ENCODE measurements around the gene LPO.

The LPO gene

DNA sequence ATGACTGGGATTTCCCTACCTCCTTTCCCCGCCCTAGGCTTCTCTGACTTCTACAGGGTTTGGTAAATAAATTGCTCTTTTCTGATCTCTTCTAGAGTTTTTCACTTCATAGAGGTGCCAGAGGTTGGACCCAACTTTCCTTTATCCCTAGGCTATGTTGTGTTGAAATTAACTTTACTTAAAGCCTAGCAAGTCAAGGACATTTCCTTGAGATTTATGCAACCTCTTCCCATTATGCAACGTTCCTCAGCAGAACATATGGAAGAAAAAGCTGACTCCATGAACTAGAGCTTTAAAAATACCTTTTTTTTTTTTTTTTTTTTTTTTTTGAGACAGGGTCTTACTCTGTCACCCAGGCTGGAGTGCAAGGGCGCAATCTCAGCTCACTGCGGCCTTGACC lies 26.9 kb downstream of the LPO start:
- peaks cover 4 to 7% of the 10 kb centered on the region in 2 donors for H3K27me3 ChIP-seq (ENCODE audit: control insufficient read depth in 1 of 2, insufficient read depth in 2 of 2, low read length in 2 of 2)
- no peaks in the 10 kb centered on the region for H3K9me3 ChIP-seq (ENCODE audit: low read length)
- H3K36me3 ChIP-seq (ENCODE audit: insufficient read depth, low read length), result no peaks in the 10 kb centered on the region
- H3K27ac ChIP-seq (ENCODE audit: low read depth, low read length), result no peak overlapping the region
- H3K9ac ChIP-seq (ENCODE audit: low read length), result no peak overlapping the region
- no peak overlapping the region for H3K4me3 ChIP-seq (ENCODE audit: low read depth in 1 of 2, low read length in 2 of 2)
- no peaks in the 10 kb centered on the region for H3K4me1 ChIP-seq (ENCODE audit: insufficient read depth, low read length)

DNA sequence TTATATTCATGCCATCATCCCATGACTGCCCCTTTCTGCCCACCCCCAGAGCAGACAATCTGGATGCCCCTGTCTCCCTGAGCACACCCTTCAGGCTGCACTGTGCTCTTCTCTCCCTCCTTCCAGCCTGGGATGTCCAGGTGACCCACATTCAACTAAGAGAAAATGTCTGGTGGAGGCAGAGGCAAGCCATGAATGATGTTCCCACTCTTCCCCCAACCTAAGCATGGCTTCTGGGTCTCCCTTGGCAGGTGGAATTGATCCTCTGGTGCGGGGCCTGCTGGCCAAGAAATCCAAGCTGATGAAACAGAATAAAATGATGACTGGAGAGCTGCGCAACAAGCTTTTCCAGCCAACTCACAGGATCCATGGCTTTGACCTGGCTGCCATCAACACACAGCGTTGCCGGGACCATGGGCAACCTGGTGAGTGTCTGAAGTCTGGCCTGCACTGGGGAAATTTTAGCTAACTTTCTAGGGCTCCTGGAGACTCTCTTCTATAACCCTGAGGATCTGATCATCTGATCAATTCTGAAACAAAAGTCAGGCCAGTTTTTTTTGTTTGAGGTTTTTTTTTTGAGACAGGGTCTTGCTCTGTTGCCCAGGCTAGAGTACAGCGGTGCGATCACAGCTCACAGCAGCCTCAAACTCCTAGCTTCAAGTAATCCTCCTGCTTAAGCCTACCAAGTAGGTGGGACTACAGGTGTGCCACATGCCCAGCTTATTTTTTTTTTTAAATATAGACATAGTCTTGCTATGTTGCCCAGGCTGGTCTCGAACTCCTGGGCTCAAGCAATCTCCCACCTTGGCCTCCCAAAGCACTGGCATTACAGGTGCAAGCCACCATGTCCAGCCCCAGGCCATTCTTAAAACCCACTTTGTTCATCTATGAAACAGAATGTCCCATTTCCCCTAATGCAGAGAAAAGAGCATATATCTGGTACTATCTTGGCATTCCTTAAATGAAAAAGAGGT lies 27.8 kb downstream of the LPO start:
- H3K9me3 ChIP-seq (ENCODE audit: low read length), result no peaks in the 10 kb centered on the region
- H3K27me3 ChIP-seq (ENCODE audit: control insufficient read depth in 1 of 2, insufficient read depth in 2 of 2, low read length in 2 of 2), result peaks cover 0 to 4% of the 10 kb centered on the region in 2 donors
- H3K4me1 ChIP-seq (ENCODE audit: insufficient read depth, low read length), result no peaks in the 10 kb centered on the region
- no peak overlapping the region for H3K9ac ChIP-seq (ENCODE audit: low read length)
- H3K36me3 ChIP-seq (ENCODE audit: insufficient read depth, low read length), result no peaks in the 10 kb centered on the region
- no peak overlapping the region for H3K4me3 ChIP-seq (ENCODE audit: low read depth in 1 of 2, low read length in 2 of 2)
- no peak overlapping the region for H3K27ac ChIP-seq (ENCODE audit: low read depth, low read length)

DNA sequence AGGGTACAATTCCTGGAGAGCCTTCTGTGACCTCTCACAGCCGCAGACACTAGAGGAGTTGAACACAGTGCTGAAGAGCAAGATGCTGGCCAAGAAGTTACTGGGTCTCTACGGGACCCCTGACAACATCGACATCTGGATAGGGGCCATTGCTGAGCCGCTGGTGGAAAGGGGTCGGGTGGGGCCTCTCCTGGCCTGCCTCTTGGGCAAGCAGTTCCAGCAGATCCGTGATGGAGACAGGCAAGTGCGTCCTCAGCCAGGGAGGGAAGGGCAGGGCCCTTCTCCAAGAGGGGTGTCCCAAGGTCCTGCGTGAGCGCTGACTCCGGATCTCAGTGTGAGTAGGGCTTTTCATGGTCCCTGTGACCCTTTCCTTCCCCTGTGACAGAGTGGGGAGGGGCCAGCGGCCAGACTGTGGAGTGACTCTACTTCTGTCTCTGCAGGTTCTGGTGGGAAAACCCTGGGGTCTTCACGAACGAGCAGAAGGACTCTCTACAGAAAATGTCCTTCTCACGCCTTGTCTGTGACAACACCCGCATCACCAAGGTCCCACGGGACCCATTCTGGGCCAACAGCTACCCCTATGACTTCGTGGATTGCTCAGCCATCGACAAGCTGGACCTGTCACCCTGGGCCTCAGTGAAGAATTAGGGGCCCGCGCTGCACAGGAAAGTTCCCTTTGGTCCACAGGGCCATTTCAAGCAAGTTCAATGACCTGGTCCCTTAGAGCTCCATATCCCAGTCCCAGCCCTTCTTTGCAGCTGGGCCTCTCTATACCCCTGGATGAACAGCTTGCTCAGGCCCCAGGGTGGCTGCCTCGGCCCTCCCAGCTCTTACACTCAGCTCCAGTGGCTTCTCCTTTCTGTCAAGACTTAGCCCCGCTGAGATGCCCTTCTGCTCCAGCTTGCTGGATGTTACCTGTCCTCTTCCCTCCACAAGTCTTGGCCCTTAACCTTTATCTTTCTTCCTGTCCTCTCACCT lies 29.3 kb downstream of the LPO start:
- Histone ChIP-seq H3K27ac (ENCODE audit: low read depth, low read length) (no peak overlapping the region), H3K9ac (ENCODE audit: low read length) (no peak overlapping the region), H3K9me3 (ENCODE audit: low read length) (no peaks in the 10 kb centered on the region), H3K4me1 (ENCODE audit: insufficient read depth, low read length) (no peaks in the 10 kb centered on the region), H3K27me3 (ENCODE audit: control insufficient read depth in 1 of 2, insufficient read depth in 2 of 2, low read length in 2 of 2) (peaks cover 0 to 4% of the 10 kb centered on the region in 2 donors), H3K36me3 (ENCODE audit: insufficient read depth, low read length) (no peaks in the 10 kb centered on the region), H3K4me3 (ENCODE audit: low read depth in 1 of 2, low read length in 2 of 2) (no peak overlapping the region)

DNA sequence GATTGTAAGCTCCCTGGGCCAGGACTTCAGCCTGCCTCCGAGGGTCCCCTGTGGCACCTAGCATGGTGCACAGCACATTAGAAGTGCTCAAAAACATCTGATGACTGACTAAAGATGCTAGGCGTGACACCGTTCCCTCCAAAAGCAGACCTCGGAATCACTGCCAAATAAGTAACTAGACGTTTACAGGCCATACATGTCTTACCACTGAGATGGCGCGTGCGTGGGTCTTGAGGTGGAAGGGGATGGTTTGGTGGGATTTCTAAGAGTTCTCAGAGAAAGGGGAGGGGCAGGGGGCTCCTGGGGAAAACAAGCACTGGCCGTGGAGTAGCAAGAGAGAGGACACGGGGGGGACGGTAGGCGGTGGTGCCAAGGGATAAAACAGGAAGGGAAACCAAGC lies 29.9 kb downstream of the LPO start:
- Histone ChIP-seq H3K4me1 (ENCODE audit: insufficient read depth, low read length) (no peaks in the 10 kb centered on the region), H3K4me3 (ENCODE audit: low read depth in 1 of 2, low read length in 2 of 2) (no peak overlapping the region), H3K9ac (ENCODE audit: low read length) (no peak overlapping the region), H3K27me3 (ENCODE audit: control insufficient read depth in 1 of 2, insufficient read depth in 2 of 2, low read length in 2 of 2) (peaks cover 0 to 4% of the 10 kb centered on the region in 2 donors), H3K27ac (ENCODE audit: low read depth, low read length) (no peak overlapping the region), H3K9me3 (ENCODE audit: low read length) (no peaks in the 10 kb centered on the region), H3K36me3 (ENCODE audit: insufficient read depth, low read length) (no peaks in the 10 kb centered on the region)

DNA sequence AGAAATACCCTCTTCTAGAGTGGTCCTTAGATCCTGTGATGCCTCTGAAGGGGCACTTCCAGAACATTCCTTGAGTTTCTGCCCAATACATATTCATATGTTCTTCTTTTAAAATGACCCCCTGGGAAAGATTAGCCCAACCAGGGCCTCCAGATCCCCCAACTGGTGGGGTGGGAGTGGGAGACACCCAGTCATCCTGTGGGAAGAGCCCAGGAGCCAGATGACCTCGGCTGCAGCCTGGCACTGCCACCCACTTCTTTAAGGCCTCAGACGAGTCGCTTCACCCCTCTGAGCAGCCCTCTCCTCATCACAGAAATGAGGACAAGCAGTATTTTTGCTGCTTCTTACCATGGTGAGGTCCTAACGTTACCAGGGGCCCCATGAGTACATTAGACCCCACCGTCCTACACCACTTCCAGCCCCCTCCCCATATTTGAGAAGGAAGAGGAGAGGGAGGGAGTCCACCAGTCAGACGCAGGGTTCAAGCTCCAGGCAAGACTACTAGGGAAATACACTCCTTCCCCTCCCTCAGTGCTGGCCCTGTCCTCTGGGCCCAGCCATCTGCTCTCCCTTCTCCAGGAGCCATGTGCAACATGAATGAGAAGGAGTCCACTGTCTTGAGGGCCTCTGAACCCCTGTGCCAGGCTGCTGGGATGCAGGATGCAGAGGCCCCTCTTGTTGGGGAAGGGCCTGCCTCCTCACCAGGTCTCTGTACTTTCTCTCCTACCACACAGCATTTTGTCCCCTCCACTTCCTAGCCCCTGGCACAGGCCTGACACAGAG lies 30.6 kb downstream of the LPO start:
- no peak overlapping the region for H3K27ac ChIP-seq (ENCODE audit: low read depth, low read length)
- no peaks in the 10 kb centered on the region for H3K36me3 ChIP-seq (ENCODE audit: insufficient read depth, low read length)
- no peak overlapping the region for H3K9ac ChIP-seq (ENCODE audit: low read length)
- no peaks in the 10 kb centered on the region for H3K9me3 ChIP-seq (ENCODE audit: low read length)
- H3K4me1 ChIP-seq (ENCODE audit: insufficient read depth, low read length), result no peaks in the 10 kb centered on the region
- no peak overlapping the region for H3K4me3 ChIP-seq (ENCODE audit: low read depth in 1 of 2, low read length in 2 of 2)
- H3K27me3 ChIP-seq (ENCODE audit: control insufficient read depth in 1 of 2, insufficient read depth in 2 of 2, low read length in 2 of 2), result peaks cover 0 to under 1% of the 10 kb centered on the region in 2 donors

DNA sequence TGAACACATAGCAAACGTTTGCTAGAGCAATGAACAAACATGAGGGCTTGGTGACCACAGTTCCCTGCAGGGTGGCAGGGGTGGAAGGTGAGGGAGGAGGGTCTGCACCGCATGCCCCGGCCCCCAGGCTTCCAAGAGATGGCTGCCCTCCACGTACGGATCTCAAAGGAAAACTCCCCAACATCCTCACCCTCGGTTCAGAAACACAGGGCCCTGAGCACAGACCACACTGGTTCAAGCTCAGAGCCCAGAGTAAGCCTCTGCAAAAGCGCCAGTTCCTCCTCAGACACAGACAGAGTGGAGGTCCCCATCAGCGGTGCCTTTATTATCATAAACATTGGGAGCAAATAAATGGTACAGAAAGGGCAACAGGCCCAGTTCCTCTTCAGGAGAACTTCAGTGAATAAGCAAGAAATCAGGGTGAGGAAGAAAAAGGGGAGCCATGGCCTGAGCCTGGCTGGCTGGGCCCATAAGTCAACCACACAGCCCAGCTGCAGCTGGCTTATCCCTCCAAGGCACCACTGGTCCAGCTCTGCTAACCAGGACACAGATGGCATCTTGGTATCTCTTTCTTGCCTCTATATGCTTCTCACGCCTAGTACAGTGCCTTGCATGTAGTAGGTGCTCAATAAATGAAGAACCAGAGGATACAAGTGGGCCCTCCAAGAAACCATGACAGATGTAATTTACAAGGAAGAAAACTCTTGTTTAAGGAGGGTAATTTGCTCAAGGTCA lies 31.3 kb downstream of the LPO start:
- Histone ChIP-seq H3K9ac (ENCODE audit: low read length) (no peak overlapping the region), H3K4me1 (ENCODE audit: insufficient read depth, low read length) (no peaks in the 10 kb centered on the region), H3K9me3 (ENCODE audit: low read length) (no peaks in the 10 kb centered on the region), H3K4me3 (ENCODE audit: low read depth in 1 of 2, low read length in 2 of 2) (no peak overlapping the region), H3K36me3 (ENCODE audit: insufficient read depth, low read length) (no peaks in the 10 kb centered on the region), H3K27me3 (ENCODE audit: control insufficient read depth in 1 of 2, insufficient read depth in 2 of 2, low read length in 2 of 2) (no peaks in the 10 kb centered on the region), H3K27ac (ENCODE audit: low read depth, low read length) (no peak overlapping the region)

GRCh38 chr17:58270476-58271215 lies 32.3 kb downstream of the LPO start:
- Histone ChIP-seq H3K27ac (ENCODE audit: low read depth, low read length) (no peak overlapping the region), H3K36me3 (ENCODE audit: insufficient read depth, low read length) (no peaks in the 10 kb centered on the region), H3K4me3 (ENCODE audit: low read depth in 1 of 2, low read length in 2 of 2) (no peak overlapping the region), H3K4me1 (ENCODE audit: insufficient read depth, low read length) (no peaks in the 10 kb centered on the region), H3K27me3 (ENCODE audit: control insufficient read depth in 1 of 2, insufficient read depth in 2 of 2, low read length in 2 of 2) (no peaks in the 10 kb centered on the region), H3K9ac (ENCODE audit: low read length) (no peak overlapping the region), H3K9me3 (ENCODE audit: low read length) (no peaks in the 10 kb centered on the region)

GRCh38 chr17:58271216-58271931 lies 33.0 kb downstream of the LPO start:
- Histone ChIP-seq H3K4me3 (ENCODE audit: low read depth in 1 of 2, low read length in 2 of 2) (no peak overlapping the region), H3K36me3 (ENCODE audit: insufficient read depth, low read length) (no peaks in the 10 kb centered on the region), H3K27me3 (ENCODE audit: control insufficient read depth in 1 of 2, insufficient read depth in 2 of 2, low read length in 2 of 2) (no peaks in the 10 kb centered on the region), H3K4me1 (ENCODE audit: insufficient read depth, low read length) (no peaks in the 10 kb centered on the region), H3K9ac (ENCODE audit: low read length) (no peak overlapping the region), H3K27ac (ENCODE audit: low read depth, low read length) (no peak overlapping the region), H3K9me3 (ENCODE audit: low read length) (no peaks in the 10 kb centered on the region)

GRCh38 chr17:58272367-58273280 lies 34.2 kb downstream of the LPO start:
- Histone ChIP-seq H3K4me1 (ENCODE audit: insufficient read depth, low read length) (no peaks in the 10 kb centered on the region), H3K9me3 (ENCODE audit: low read length) (no peaks in the 10 kb centered on the region), H3K27me3 (ENCODE audit: control insufficient read depth in 1 of 2, insufficient read depth in 2 of 2, low read length in 2 of 2) (no peaks in the 10 kb centered on the region), H3K9ac (ENCODE audit: low read length) (no peak overlapping the region), H3K36me3 (ENCODE audit: insufficient read depth, low read length) (no peaks in the 10 kb centered on the region), H3K4me3 (ENCODE audit: low read depth in 1 of 2, low read length in 2 of 2) (no peak overlapping the region), H3K27ac (ENCODE audit: low read depth, low read length) (no peak overlapping the region)

All from muscle layer of colon (tissue), 2 donors.